ENCODE measurements around the gene ST3GAL4. TPM values are rescaled to one million over a fixed set of nuclear protein-coding genes. Genes with fewer than 3 reads are reported as not detected.

Gene ST3GAL4
- total and polyA plus RNA-seq, 2 of the 8 experiments (the other 6 are each of a cell fraction or from before 2014, with no cell fraction given): 15.6 to 20.0 TPM

DNA sequence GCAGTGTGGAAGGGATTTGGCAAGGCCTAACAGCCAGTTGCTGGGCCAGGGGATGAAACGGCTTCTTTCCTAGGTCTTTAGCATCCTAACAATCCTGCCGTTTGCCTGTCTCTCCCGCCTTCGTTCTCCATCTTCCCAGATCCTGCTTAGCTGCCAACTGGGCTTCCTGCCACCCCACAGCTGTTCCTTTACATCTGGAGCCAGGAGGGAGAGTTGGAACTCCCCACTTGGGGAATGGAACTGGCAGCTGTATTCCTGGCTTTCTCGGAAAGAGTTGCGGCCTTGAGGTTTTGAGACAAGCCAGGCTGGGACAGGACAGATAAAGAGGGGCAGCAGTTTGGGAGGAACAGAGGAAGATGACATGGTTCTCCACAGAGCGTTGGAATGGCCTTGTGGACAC lies 59.6 kb downstream of the ST3GAL4 start:
- H2BK120ac ChIP-seq (replicated peaks; ENCODE audit: low read depth, low read length): no peak overlapping the region
- no peak overlapping the region for H4K8ac ChIP-seq (ENCODE audit: extremely low read depth, insufficient read depth, low read length)
- WGBS, 2 experiments (ENCODE audit: extremely low coverage in 1 of 2, insufficient coverage in 1 of 2, insufficient read length in 1 of 2, insufficient replicate concordance in 2 of 2, low coverage in 1 of 2, low lambda C conversion rate in 2 of 2, missing lambda C conversion rate in 1 of 2): 91% methylated on average over 7 of the region's 7 CpGs; no CpG with 5 or more reads in 1 of the 2 experiments
- H4K20me1 ChIP-seq (replicated peaks in 1 of 2; ENCODE audit: control insufficient read depth in 1 of 2, insufficient read depth in 2 of 2, low read length in 2 of 2): no peaks in the 10 kb centered on the region
- FAIRE-seq: no peak
- no peak overlapping the region for H2AK5ac ChIP-seq (ENCODE audit: low read depth, low read length)
- H3K27ac ChIP-seq (ENCODE audit: low read depth, low read length): no peak overlapping the region
- no peak overlapping the region for H3K23ac ChIP-seq (ENCODE audit: insufficient read length)
- H3K79me2 ChIP-seq (ENCODE audit: control insufficient read depth in 1 of 2, insufficient read depth in 2 of 2, low read length in 2 of 2): no peaks in the 10 kb centered on the region
- ChIA-PET CTCF (ENCODE audit: partially characterized antibody) (interaction anchor here (0.7 to 2.3 kb wide), 3 partner anchors 12 to 104 kb away, joined by 3 to 9 read pairs (median 4); no protein-coding TSS in a partner anchor), POLR2A (ENCODE audit: partially characterized antibody) (interaction anchor here (1.3 to 3.2 kb wide), 2 partner anchors 105 to 110 kb away, joined by 5 to 7 read pairs; partner anchors contain the start of gene DCPS)
- peaks cover 0 to 5% (median 0%) of the 10 kb centered on the region in 4 experiments; a peak in 3 of 7 replicates for H3K27me3 ChIP-seq (replicated peaks in 1 of 4; ENCODE audit: control insufficient read depth in 3 of 4, extremely low read depth in 1 of 4, insufficient read depth in 3 of 4, low read length in 3 of 4)
- no peak for TF ChIP-seq TCF12 (IDR thresholded peaks at IDR 0.05; ENCODE audit: low read depth, low read length)
- no peak for TF ChIP-seq KDM5A (IDR thresholded peaks at IDR 0.05; ENCODE audit: low read length)
- TF ChIP-seq SIX5 (IDR thresholded peaks at IDR 0.05; ENCODE audit: low read depth, low read length): no peak
- TF ChIP-seq NRF1 (IDR thresholded peaks at IDR 0.05; ENCODE audit: low read depth, low read length): no peak
- TF ChIP-seq TEAD4 (IDR thresholded peaks at IDR 0.05; ENCODE audit: low read depth, low read length): no peak
- TF ChIP-seq, protein P1, sequence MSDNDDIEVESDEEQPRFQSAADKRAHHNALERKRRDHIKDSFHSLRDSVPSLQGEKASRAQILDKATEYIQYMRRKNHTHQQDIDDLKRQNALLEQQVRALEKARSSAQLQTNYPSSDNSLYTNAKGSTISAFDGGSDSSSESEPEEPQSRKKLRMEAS (IDR thresholded peaks at IDR 0.05): no peak
- TF ChIP-seq, protein P2, sequence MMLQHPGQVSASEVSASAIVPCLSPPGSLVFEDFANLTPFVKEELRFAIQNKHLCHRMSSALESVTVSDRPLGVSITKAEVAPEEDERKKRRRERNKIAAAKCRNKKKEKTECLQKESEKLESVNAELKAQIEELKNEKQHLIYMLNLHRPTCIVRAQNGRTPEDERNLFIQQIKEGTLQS (IDR thresholded peaks at IDR 0.05; ENCODE audit: insufficient read depth, low read depth, low read length): no peak
- TF ChIP-seq MAFK (IDR thresholded peaks at IDR 0.05; ENCODE audit: low read depth, low read length): no peak
- no peak for TF ChIP-seq JUND (IDR thresholded peaks at IDR 0.05; ENCODE audit: low read length)
- TF ChIP-seq HDAC6 (IDR thresholded peaks at IDR 0.05; ENCODE audit: low read depth, low read length): no peak
- no peak overlapping the region for H3K56ac ChIP-seq (replicated peaks; ENCODE audit: insufficient read length, low read depth, low read length)
- no peak for DNase-seq (ENCODE audit: low read depth in 1 of 2, low spot score in 2 of 2)
- no peak overlapping the region for H3K9ac ChIP-seq (replicated peaks in 1 of 4; ENCODE audit: extremely low read depth in 1 of 4, low read depth in 3 of 4, low read length in 3 of 4)
- H3K36me3 ChIP-seq (ENCODE audit: control insufficient read depth in 2 of 4, insufficient read depth in 4 of 4, low read length in 3 of 4): peaks cover 0 to 3% (median 0%) of the 10 kb centered on the region in 4 experiments; a peak in 1 of 8 replicates
- no peak overlapping the region for H3K4me3 ChIP-seq (ENCODE audit: extremely low read depth in 1 of 4, insufficient read depth in 2 of 4, low read depth in 3 of 4, low read length in 4 of 4)
- no peak overlapping the region for H2BK5ac ChIP-seq (ENCODE audit: low read depth, low read length)
- H2BK15ac ChIP-seq (ENCODE audit: low read length): no peak overlapping the region
- H2AFZ ChIP-seq (ENCODE audit: low read length): no peak overlapping the region
- no peak overlapping the region for H3K18ac ChIP-seq (ENCODE audit: extremely low read depth, low read length)
- H3K23me2 ChIP-seq (ENCODE audit: low read depth, low read length): no peaks in the 10 kb centered on the region; the same call in 1 of the 2 replicates
- H3K4me2 ChIP-seq (ENCODE audit: insufficient read depth in 1 of 2, low read depth in 2 of 2, low read length in 2 of 2): no peak overlapping the region
- H3K4ac ChIP-seq (replicated peaks; ENCODE audit: insufficient read length, low read depth, low read length): no peak overlapping the region
- no peak overlapping the region for H4K91ac ChIP-seq (replicated peaks; ENCODE audit: insufficient read length, low read length)
- no peak overlapping the region for H4K5ac ChIP-seq (ENCODE audit: insufficient read length, low read depth, low read length)
- H2BK20ac ChIP-seq (ENCODE audit: low read length): no peak overlapping the region
- H3K79me1 ChIP-seq (ENCODE audit: low read depth, low read length): no peaks in the 10 kb centered on the region
- no peaks in the 10 kb centered on the region; a peak in 1 of 7 replicates for H3K4me1 ChIP-seq (replicated peaks in 1 of 4; ENCODE audit: control insufficient read depth in 3 of 4, insufficient read depth in 4 of 4, low read length in 3 of 4)
- H3K14ac ChIP-seq (ENCODE audit: insufficient read length): no peak overlapping the region
- H2BK12ac ChIP-seq (ENCODE audit: low read depth, low read length): no peak overlapping the region
- H3K9me3 ChIP-seq (ENCODE audit: insufficient read depth in 2 of 2, low read depth in 1 of 2, low read length in 1 of 2): no peaks in the 10 kb centered on the region
